Medulla oblongata (tissue), 1 donor: ENCODE results near the gene WWOX.

Source experiments
- DNase-seq: peaks from one replicate; pipeline ENCODE4 v3.0.0-alpha.2; 2015; ENCODE audit errors: extremely low spot score

The WWOX gene

DNA sequence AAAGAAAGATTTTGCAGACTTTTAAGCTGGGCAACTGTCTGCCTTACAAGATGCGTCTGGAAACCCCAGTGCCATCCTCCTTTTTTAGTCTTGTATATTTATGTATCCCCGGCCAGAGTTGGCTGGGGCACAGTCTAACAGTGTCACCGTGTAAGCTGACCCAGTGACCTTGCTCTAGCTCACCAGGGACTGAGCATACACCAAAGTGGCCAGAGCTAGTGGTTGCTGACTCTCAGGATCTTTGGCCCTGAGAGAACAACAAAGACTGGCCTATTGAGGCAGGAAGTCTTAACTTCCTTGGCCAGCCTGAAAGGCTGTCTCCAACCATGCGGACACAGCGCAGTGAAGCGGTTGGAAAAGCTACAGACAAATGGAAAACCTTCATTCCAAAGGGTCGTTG, 745.2 kb downstream of the WWOX start:
- peak; percentile 21 for DNase-seq

DNA sequence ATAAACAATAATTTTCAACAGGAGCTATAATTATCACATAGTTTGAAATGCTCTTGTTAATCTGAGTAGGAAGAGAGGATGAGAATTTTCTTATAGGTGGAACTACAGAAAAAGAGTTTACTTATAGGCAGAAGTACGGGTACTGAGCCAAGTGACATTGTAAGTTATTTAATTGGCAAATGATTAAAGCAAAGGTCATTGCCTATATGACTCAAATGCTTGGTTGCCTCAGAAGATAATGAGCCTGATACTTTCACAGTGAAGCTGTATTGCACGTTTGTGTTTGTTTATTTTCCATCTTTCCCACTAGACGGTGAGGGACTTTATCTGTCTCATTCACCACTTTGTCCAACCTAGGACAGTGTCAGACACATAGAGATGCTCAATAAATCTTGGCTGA, 751.8 kb downstream of the WWOX start:
- DNase-seq, result no peak

DNA sequence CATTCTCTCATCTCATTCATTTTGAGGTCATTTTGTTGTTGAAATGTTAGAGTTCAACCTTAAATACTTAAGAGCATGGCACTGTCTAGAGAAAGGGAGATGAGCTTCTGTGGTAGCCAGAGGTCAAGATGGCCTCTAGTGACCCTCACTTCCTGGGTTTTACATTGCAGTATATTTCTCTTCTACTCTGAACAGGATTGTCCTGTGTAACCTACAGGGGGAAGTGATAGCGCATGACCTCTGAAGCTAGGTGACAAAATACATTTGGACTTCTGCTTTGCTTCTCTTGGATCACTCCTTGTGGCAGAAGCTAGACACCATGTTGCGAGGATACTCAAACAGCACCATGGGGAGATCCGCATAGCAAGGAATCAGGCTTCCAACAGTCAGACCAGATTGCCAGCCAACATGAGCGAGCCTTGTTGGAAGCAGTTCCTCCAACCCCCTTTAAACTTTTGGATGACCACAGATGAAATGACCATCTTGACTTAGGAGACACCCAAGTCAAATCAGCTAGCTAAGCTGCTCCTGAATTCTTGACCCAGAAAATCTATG, 752.7 kb downstream of the WWOX start:
- no peak for DNase-seq

DNA sequence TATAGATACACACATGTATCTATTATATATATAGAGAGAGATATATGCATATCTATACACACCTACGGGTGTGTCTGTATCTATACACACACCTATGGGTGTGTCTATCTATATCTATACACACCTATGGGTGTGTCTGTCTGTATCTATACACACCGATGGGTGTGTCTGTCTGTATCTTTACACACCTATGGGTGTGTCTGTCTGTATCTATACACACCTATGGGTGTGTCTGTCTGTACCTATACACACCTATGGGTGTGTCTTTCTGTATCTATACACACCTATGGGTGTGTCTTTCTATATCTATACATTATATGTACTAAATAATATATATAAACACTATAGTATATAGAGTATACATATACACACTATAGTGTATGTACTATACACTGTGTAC, 762.6 kb downstream of the WWOX start:
- DNase-seq, result no peak

DNA sequence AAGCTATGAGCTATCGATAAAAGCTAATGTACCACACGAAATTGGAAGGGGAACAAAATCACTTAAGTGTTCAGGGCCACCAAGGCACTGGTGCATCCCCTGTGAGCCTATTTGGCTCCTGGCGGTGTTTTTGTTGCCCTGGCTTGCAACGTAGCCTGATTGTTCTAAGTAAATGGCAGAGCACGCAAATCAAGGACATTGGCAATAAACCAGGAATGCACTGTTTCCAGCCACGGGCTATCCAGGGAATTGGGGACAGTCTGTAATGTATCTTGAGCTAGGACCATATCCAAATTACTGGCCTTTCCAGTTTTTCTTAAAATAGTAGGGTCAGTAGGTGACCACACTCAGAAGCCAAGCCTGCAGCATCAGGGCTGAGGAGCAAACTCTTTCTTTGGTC, 767.1 kb downstream of the WWOX start:
- DNase-seq, result no peak

DNA sequence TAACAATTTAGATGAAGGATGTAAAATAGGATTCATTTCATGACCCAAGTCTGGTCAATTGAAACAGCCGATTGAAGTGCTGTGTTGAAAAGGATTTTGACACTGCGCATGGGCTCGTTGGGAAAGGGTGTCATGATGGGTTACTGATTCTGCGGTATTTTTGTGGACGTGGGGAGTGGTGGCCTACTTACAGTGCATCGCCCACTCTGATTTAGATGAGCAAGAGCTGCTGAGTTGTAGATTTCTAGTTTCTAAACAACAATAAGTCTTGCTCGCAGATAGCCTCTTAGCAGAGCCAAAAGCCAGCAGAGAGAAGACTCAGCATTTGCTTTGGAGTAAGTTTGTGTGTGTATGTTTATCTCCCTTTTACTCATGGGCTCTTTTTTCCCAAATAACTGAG, 770.0 kb downstream of the WWOX start:
- no peak for DNase-seq

DNA sequence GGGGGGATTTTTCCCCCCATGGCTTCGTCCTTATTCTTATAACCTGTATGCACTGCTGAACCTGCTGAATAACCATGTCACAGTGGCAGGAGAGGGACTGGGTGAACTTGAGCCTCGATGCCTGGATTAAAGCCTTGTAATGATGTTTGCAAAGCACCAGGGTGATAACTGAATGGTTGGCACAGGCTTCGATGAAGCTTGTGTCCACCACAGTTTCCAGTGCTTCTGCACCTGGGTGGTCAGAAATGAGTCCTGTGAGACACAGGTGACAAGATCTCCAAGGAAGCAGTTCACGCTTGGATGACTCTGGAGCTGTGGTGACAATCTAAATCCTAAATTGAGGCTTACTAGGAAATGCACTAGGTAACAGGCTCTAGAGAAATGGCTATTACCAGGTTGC, 771.8 kb downstream of the WWOX start:
- DNase-seq, result no peak

DNA sequence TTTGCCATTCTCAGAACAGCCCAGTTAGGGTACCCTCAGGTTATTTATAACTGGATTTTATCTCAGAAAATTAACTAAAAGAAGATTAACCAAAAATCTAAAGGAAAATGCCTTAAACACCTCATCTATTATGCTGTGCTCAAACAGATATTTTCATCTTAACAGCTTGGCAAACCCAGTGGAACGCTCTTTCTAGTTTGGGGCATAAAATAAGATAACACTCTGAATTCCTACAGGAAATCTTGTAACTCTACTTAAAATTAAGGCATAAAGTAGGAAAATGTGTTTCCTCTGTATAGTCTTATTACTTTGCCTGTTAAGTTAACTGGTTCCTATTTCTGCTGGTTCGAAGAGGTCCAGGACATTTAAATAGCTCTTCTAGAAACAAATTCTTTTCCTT, 777.2 kb downstream of the WWOX start:
- DNase-seq, result no peak

DNA sequence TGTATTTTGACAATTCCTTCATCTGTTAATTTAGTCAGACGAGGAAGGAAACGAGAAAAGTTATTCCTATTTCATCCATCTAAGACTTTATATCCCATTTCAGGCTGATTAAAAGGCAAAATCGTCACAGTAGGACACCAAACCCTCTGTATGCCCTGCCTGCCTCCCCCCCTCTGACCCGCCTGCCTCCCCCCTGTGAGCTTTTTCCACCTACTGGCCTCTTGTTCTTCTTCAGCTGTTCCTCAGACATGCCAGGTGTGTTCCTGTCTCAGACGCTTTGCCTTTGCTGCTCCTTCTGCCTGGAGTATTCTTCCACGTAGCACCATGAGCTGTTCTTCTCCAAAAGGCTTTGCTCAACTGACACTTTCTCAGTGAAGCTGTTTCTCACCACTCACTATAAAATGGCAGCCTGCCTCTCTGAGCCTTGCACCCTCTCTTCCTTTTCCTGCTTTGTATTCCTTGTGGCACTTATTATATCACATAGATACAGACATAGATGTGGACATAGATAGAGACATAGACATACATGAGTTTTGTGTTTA, 777.7 kb downstream of the WWOX start:
- DNase-seq, result no peak

DNA sequence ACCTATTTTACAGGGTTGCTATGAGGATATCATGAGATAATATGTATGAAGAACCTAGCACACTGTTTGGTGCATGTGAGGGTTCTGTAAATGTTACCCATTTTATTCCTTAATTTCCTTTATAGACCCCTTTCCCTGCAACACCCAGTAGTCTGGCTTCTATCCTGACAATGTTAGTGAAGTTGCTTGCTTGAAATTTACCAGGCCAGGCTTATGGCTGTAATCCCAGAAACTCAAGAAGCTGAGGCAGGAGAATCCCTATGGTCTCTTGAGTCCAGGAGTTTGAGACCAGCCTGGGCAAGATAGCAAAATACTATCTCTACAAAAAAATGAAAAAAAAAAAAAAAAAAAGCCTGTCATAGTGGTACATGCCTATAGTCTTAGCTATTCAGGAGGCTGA, 779.1 kb downstream of the WWOX start:
- DNase-seq, result no peak

DNA sequence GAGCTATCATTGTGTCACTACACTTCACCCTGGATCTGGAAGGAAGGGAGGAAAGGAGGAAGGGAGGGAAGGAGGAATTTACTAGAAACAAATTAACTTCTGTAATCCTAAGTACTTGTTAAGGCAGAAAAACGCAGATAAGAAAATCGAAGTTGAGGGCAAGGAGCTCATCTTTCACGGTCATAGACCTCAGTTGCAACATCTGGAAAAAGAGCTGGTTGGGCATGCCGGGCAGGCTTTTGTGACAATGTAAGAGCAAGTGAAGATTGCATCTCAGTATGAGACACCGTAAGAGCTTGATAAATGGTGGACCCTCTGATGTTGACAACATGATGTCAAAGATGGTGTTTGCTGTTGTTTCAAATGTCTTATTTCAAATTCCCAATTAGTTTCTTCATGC, 779.6 kb downstream of the WWOX start:
- no peak for DNase-seq

DNA sequence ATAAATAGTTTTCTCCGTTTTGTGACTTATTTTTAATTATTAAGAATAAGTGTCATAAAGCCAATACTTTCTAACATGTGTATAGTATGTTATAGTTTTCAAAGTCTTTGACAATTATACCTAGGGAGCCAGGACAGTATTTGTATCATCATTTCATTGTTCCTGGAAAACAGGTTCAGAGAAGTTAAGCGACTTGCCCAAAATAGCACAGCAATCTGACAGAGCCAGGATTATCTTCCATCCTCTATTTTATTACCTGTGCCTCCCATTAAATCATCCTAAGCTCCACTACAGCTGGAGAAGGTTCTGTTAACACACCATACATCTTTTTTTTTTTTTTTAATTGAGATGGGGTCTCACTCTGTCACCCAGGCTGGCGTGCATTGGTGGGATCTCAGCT, 782.7 kb downstream of the WWOX start:
- DNase-seq, result no peak

DNA sequence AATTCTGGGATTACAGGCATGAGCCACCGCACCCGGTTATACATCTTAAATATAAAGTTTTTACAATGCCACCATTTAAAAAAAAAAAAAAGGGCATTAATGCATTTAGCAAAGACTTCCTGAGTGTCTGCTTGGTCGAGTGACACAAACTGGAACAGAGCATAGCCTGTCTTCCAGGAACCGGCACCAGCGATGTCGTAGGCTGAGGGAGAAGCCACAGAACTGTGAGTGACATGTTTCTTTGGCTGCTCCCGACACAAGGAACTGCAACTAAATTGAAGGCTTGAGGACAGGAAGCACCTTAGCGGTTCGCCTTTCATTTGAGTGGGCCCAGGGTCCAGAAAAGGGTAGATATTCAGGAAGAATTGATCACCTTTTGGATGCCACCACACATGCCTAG, 783.3 kb downstream of the WWOX start:
- no peak for DNase-seq

DNA sequence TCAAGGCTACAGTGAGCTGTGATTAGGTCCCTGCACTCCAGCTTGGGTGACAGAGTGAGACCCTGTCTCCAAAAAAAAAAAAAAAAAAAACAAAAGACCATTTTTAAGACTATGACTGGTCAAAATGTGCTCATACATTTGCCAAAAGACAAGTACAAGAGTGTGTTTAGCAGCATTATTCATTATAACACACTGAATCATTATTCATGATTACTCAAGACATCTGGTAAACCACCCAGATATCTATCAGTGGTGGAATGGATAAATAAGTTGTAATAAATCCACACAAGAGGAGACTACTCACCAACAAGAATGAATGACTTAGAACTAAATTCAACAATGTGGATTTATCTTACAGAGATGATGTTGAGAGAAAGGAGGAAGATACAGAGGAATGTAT, 784.8 kb downstream of the WWOX start:
- no peak for DNase-seq

DNA sequence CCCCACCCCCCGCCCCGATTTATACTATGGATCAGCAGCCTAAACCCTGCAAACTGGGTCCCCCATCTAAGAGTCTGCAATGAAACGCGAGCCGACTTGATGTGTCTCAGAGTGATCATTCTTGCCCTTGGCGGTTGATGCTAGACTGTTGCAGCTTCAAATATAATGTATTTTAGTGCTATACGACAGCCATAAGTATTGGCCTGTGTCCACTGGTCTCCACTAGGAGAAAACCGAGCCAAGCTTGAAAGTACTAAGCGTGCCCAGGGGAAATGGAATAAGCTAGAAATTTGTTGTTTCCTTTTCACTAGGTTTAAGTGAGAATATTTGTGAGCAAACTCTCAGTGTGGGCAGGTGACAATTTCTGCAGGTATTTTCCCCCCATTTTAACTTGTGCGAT, 789.9 kb downstream of the WWOX start:
- no peak for DNase-seq

DNA sequence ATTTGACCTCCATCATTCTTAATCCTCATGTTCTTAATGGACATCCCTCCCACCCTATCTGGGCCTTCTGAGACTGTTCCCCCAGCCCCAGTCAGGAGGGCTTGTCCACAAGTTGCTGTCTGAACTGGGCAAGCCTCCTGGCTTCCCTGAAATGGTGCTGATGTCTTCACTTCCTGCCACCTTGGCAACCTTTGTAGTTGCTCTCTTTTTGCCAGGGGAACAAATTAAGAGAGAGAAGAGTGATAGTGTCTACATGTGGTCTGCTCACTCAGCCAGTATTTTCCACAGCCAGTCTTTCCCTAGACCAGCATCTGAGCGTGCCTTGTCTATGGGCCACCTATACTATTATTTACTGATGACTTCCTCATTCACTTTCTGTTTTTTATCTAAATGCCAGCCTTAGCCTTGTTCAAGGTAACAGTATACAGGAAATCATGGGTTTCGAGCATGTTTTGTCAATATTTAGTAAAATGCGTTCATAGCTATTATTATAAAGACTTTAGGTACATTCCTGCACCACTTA, 791.0 kb downstream of the WWOX start:
- no peak for DNase-seq

DNA sequence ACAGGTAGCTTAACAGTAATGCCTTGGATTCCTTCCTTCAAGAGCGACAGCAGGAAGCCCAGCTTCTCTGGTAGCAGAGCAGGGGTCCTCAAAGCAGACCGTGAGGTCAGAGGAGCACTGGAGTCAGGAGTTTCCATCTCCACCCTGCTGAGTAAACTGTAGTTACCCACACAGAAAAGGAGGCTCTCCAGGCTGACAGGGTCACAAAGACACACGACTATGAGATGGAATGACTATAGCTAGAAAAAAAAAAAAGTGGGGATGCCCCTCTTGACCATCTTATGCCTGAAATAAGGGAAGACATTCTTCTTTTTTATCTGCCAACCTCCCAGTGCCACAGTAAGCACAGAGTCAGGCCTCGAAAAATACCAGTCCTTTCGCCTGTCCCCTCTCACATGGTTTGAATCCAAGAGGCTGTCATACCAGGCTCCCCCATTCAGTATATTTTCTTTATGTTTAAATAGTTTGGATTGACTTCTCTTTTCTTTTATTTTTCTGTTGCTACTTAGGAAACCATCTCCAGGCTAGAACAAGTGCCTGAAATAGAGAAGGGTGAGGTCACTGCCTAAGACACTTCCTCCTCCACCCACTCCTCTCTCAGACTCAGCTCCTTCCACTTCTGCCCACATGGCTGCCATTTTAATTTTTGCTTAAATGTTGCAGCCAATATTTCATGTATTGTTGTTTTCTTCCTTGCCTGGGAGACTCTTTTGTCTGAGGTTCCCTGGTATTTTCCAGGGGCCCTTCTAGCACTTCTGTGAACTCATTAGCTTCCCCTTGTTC, 793.7 kb downstream of the WWOX start:
- DNase-seq, result no peak

DNA sequence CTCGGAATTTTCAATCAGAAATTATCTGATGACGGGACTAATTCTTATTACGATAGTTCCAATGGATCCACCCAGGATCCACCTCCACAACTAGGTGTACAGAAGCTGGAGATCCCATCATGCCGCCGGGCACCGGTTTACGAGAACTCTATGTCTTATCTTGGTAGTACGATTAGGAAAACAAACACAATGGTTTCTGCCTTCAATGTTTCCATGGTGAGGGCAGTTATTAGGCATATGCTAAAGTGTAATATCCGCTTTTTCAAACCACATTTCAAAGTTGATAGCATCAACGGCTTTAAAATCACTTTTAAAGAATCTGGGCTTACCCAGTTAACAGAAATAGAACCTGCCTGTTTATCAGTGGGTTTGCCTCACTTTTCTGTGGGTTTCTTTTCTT, 795.4 kb downstream of the WWOX start:
- no peak for DNase-seq

DNA sequence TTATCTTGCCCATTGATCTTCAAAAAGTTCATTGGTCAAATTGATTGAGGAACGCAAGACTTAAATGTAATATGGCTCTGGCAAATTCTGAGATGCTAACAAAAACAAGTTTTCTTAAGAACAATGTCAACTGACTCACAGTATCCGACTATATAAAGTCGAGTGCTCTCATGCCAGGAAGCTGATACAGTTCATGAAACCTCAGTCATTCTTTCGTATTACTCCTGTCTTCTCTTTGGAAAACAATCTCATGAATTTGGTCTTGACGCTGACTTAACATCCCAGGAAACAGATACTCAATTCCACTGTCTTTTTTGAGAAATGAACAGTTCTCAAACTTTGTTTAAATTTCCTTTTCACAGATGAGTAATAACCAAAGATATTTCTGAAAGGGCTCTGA, 796.2 kb downstream of the WWOX start:
- DNase-seq, result no peak

DNA sequence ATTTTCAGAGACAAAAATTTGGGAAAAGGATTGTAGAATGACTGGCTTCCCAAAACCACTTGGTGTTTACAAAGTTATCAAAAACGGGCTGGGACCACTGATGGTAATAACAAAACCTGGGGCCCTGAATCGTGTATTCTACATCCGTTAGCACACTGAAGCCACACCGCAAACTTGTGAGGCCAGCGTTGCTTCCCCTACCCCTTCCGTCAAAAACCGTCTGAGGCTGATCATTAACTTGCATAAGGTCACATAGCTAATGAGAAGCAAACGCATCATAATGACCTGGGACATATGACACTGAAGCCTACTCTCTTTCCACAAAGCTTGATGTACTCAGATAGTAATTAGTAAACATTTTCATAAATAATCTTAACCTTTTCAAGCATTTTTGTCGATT, 796.8 kb downstream of the WWOX start:
- DNase-seq, result no peak

DNA sequence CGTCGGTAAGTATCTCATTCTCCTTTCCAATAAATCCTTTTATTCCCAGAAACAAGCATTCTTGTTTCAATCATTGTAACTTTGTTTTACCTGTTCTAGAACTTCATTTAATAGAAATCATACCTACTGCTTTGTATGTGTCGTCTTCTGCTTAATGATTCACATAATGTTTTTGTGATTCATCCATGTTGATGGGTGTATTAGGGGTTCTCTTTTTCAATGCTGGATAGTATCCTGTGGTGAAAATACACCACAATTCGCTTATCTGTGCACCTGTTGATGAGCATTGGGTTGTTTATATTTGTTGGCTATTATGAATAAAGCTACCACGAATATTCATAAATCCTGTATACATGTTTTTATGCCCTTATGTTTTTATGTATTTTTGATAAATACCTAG, 797.8 kb downstream of the WWOX start:
- DNase-seq, result no peak

DNA sequence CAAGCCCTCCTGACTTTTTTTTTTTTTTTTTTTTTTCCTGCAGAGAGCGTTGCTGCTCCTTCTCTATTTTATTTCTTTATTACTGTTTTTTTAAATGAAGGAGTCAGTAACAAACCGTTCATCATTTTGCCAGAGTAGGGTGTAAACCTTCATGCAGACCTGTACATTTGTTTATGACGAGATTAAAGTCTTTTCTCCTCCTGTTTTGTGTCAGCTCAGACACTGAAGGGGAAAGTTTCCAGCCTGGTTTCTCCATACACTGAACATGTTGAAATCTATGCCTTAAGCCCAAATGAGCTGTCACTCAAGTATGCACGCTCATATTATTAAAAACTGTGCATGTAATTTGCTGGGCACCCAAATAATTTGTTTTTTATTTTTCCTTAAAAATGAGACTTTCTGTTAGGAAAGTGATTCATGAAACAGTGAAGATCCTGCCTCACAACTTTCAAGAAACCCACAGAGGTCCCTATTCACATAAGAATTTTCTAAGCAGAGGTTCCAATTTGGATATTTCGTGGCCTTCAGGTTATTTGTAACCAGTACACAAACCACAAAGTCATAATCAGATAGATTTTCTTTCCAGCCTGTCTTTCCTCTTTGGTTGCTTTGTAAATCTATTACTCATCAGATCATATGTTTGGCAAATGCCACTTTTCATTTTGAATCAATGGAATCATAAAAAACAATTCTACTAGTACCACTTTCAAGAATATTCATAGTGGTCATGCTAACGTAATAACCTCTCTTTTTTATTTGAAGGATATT, 800.8 kb downstream of the WWOX start:
- DNase-seq, result no peak

DNA sequence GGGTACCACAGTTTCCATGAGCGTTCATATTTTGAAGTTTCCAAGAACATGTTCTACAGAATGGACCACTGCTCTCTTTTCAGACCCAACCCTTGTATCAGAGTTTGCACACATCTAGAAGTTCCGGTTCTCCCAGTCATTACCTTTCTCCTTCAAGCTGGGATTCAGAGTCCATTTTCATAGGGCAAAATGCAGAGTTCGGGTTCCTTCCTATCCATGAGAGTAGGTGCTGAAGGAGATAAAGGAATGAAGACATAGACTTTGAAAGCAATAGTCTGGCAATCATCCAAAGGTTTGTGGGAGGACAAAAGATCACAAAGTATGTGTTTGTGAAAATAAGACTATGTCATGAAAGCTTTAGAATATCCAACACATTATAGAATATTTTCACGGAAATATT, 801.5 kb downstream of the WWOX start:
- DNase-seq, result no peak
